NCI-H1092 treated with DMSO at 0.1 percent for 48 hours (cell line): ENCODE data around the gene GART.
"Not testable (repeated sequence)": the region's sequence is repeated elsewhere in the genome, so short reads cannot be mapped to it uniquely, and the experiment has no call there.

ENCODE experiments used
- DNase-seq: peaks from one replicate; lab custom pipeline; 2025; lab: John Stamatoyannopoulos, UW

The GART gene

GRCh38 chr21:33541756-33542639, at the start of gene GART:
Gene GART (minus strand): TSS chr21:33542117. CDS start chr21:33539315, 2,802 bp downstream.
- peak; percentile 82 for DNase-seq

- DNase-seq = peak; percentile 81
These were observed 46.8 kb upstream of the GART start, which contains the start of gene DONSON for GRCh38 chr21:33588485-33589335. Gene DONSON (minus strand): TSS chr21:33588684. CDS start chr21:33588641, 43 bp downstream.

- peak; percentile 51 for DNase-seq
These were observed 46.0 kb upstream of the GART start for GRCh38 chr21:33587792-33588484.

DNA sequence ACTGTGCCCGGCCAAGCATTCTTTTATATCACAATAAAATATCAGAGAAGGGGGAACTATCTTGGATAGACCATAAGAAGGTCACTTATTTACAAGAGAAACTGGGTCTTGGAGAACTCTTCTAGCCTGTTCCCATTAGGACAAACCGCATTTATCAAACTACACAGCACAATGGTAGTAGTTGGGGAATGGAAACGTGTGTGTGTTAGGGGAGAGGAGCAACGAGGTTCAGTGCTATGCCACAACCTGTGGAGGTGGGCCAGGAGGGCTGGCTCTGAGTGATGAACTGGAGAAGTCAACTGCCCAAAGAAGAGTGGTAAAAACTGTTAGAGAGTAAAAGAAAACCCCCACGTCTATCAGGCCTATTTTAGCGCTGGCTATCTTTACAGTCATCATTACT, 45.0 kb upstream of the GART start:
- no peak for DNase-seq

GRCh38 chr21:33584455-33584854, 42.5 kb upstream of the GART start:
- no peak for DNase-seq

GRCh38 chr21:33578959-33579542, 37.1 kb upstream of the GART start:
- DNase-seq = no peak

- DNase-seq = no peak
These were observed 36.3 kb upstream of the GART start for GRCh38 chr21:33578214-33578613.

GRCh38 chr21:33576741-33577141, 34.8 kb upstream of the GART start:
- DNase-seq = not testable (repeated sequence)

- DNase-seq = no peak
These were observed 30.4 kb upstream of the GART start for GRCh38 chr21:33572350-33572749.

GRCh38 chr21:33569991-33570390, 28.1 kb upstream of the GART start:
- no peak for DNase-seq

DNA sequence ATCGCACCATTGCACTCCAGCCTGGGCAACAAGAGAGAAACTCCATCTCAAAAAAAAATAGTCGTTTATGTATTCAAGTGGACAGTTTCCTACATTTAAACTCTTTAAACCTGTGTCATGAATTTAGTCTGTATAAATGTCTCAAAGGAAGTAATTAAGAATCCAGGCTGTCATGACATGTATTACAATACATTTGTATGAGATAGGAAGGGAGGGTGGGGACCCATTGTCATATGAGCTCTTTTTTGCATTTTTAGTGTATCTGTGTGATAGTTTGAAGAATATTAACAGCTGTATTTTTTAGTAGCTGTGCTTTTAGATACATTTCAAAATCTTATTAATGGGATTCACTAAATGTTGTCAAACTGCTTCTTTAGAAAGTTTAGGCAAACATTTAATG, 26.5 kb upstream of the GART start:
- DNase-seq = no peak

DNA sequence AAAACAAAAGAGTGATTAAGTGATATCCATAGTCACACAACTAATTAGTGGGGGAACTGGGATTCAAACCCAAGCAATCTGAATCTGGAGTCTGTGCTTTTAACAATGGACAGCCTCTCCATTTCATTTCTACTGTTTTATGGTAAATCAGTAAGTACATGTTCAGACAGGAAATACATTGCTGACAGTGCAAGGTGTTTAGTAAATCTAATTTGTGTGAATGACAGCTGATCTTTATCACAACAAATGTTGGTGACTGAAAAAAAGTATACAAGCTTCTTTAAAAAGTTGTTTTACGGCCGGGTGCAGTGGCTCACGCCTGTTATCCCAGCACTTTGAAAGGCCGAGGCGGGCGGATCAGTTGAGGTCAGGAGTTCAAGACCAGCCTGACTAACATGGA, 26.0 kb upstream of the GART start:
- no peak for DNase-seq

DNA sequence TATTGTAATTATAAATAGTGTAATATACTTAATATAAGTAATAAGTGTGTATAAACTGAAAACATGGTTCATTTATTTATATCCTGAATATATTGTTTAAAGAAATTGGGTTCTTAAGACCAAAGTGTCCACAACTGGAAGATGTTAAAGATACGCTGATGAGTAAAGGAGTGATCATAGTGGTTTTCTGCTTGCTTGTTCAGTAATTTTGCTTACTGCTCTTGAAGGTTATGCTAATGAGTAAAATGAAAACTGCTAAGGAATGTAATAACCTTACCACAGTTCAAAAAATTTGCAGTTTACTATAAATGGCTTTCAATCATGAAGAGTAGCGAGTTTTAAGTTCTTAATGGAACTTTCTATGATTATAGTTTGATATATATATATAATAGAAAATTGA, 24.6 kb upstream of the GART start:
- DNase-seq = no peak

- no peak for DNase-seq
These were observed 20.5 kb upstream of the GART start for GRCh38 chr21:33562389-33562788.

DNA sequence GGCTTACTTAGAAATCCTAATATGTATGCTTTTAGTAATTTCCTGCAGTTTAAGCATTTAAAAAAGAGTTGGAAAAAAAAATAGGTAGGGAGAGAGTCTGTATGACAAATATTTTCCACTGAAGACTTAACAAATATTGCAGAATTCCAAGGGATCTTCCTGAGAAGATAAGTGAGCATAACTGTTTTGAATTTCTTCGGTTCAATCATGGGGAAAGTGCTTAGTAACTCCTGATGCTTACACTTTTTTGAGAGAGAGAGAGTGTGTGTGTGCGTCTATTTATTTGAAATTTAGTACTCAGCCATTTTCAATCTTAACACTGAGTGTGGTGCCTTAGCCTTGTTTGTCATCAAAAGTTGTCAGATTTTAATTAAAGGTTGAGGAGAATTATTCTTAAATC, 19.5 kb upstream of the GART start:
- DNase-seq = no peak

DNA sequence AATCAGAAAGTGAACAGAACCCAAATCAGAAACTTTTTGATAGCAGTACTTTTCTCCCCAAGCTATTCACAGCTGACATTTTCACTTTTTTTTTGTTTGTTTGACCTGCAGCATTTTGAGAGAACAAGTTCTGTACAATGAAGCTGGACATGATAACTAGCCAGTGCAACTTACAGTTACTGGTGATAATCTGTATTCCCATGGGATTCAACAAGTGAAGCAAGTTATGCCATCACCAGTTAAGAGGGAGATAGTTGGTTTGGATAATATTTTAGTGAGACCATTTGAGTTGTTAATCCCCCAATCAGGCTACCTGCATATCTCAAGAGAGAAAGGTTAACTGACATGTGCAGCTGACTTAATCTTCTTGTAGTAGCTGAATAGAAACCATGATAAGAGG, 19.0 kb upstream of the GART start:
- no peak for DNase-seq

DNA sequence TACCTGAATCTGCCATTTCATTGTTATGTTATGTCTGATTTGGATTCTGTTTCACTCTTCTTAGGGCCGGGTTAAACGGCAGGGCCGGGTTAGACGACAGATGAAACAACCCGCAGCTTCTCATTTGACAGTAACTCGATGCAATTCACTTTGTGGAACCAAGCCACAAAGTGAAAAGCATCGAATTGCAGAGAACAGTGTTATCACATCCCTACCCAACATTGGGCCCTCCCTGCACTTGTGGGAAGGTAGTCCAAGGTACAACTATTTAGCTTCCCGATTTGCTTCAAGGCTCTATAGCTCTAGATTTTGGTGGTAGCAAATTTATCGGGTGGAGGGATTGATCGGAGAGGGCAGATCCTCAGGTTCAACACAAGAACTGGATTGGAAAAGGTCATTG, 17.9 kb upstream of the GART start:
- DNase-seq = no peak

DNA sequence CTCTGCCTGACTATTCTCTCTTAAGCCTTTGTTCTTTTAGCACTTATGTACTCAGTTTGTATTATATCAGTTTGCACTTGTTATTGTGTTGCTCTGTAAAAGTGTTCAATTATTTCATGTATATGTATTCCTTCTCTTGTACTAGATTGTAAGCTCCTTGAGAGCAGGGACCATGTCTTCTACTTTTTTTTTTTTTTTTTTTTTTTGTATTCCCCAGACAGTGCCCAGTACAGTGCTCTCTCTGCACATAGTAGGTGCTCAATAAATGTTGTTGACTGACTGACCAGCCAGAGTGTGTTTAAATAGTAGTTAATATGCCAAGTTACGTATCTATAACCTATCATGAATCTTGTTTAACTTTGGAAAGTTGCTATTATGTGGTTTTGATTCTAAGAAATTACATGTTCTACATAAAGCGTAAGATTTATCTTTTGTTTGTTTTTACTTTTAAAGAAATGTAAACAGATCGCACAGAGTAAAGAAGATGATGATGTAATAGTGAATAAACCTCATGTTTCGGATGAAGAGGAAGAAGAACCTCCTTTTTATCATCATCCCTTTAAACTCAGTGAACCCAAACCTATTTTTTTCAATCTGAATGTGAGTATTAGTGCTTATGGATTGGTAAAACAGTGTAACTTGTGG, 17.0 kb upstream of the GART start:
- no peak for DNase-seq

GRCh38 chr21:33557447-33557846, 15.5 kb upstream of the GART start:
- no peak for DNase-seq

DNA sequence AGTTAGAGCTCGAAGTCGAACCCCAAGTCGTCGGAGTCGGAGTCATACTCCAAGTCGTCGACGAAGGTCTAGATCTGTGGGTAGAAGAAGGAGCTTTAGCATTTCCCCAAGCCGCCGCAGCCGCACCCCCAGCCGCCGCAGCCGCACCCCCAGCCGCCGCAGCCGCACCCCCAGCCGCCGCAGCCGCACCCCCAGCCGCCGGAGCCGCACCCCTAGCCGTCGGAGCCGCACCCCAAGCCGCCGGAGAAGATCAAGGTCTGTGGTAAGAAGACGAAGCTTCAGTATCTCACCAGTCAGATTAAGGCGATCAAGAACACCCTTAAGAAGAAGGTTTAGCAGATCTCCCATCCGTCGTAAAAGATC, 13.0 kb upstream of the GART start:
- DNase-seq = no peak

DNA sequence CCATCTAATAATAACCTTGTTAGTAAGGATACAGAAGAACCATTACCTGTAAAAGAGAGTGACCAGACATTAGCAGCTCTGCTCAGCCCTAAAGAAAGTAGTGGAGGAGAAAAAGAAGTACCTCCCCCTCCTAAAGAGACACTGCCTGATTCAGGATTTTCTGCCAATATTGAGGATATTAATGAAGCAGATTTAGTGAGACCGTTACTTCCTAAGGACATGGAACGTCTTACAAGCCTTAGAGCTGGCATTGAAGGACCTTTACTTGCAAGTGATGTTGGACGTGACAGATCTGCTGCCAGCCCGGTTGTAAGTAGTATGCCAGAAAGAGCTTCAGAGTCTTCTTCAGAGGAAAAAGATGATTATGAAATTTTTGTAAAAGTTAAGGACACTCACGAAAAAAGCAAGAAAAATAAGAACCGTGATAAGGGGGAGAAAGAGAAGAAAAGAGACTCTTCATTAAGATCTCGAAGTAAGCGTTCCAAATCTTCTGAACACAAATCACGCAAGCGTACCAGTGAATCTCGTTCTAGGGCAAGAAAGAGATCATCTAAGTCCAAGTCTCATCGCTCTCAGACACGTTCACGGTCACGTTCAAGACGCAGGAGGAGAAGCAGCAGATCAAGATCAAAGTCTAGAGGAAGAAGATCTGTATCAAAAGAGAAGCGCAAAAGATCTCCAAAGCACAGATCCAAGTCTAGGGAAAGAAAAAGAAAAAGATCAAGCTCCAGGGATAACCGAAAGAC, 12.5 kb upstream of the GART start:
- no peak for DNase-seq
